Amniotic epithelial cell (primary cell): Measurements from ENCODE around the gene ZNF527.
A peak's percentile ranks its signal among the peaks of the same experiment; 100 is the strongest.
"Not testable (repeated sequence)": the region's sequence is repeated elsewhere in the genome, so short reads cannot be mapped to it uniquely, and the experiment has no call there.

Experiments
- DNase-seq: peaks from one replicate; pipeline ENCODE4 v3.0.0-alpha.2; 2010; ENCODE audit warnings: low read depth

ZNF527 gene

GRCh38 chr19:37370880-37371661 lies at the start of gene ZNF527:
TSS of gene ZNF527 (plus strand) at chr19:37371099. CDS start at chr19:37374199, 3,100 bp downstream.
- DNase-seq: peak; percentile 97

DNA sequence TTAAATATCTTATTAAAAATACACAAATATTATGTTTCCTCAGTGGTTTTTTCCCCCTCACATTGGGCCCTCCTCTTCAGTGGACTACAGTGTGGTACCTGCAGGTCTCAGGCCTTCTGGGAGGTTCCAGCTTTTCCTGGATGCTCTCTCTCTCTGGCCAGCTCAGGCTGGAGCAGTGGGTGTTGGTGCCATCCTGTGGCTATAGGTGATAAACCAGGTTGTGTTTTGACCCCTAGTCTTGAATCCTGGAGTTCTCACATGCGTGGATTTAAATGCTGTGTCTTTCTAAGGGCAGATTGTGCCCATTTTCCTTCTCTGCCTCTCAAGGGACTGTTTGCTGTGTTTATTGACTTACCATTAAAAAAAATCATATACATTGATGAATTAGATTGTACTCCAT lies 41.2 kb upstream of the ZNF527 start:
- DNase-seq: peak; percentile 19

GRCh38 chr19:37332839-37333238 lies 38.1 kb upstream of the ZNF527 start:
- no peak for DNase-seq

GRCh38 chr19:37333457-37333856 lies 37.4 kb upstream of the ZNF527 start:
- no peak for DNase-seq

DNA sequence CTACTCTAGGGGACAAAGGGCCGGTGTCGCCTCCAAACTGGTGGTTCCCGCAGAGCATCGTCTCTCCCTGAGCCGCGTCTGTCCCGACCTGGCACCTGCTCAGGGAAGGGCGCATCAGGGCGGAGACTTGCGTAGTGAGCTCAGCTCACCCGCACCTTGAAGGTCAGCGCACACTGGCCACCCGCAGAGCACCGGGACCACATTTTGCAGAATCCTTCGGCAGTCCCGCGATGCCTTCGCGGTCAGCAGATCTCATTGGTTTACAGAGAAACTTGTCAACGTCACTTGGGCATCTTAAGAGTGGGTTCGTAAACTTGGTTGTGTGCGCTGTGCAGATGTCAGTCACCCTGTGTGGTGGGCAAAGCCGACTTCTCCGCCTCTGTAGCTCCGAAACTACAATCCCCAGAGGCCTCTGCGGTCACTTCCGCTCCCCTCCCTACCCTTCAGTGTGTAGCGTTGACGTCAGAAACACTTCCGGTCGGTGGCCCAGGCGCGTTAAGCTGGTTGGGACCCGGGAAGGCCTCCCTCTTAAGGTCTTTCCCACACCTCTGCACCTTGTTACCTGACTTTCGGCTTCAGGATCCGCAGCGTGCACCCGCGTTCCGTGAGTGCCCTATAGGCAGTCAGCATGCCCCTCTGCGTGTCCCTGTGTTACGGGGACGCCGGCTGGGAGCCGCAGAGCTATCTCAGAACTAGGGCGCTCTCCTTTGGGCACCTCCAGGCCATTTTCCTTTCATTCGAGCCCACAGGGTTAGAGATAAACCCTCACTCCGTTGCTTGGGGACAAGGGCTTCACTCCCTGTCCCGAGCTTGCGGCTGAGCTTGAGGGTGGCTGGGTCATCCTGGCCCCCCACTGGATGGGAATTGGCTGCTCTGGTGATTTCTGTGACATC lies 36.5 kb upstream of the ZNF527 start:
- peak; percentile 89 for DNase-seq

DNA sequence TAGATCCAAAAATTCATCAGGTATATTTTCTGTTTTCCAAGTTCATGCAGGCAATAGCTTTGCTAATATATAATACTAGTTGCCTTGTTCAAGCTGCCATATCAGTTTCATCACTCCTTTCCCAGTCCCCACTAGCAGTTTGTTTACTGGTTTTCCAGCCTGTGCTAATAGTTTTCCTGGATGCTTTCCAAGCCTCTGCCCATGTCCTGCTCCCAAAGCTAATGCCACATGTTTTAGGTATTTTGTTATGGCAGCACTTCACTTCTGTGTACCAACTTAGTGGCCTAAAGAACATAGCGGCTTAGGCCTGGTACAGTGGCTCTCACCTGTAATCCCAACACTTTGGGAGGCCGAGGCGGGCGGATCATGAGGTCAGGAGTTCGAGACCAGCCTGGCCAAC lies 28.1 kb upstream of the ZNF527 start:
- DNase-seq: peak; percentile 22

GRCh38 chr19:37346091-37346490 lies 24.8 kb upstream of the ZNF527 start:
- DNase-seq: peak; percentile 33

DNA sequence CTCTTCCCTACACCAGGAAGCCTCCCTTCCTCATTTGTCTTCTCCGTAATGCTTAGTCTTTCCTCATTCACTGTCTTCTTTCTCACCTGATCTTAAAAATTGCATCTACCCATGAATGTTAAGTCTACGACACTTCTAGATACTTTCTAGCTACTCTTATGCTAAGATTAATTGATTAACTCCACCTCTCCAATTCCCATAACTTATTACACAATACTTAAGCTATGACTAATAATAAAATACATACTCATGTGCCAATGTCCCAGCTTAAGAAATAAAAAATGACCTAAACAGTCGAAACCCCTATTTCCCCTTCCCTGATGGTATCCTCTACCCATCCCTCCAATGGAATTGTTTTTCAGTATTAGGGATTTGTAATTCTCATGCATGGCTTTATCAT lies 22.8 kb upstream of the ZNF527 start:
- DNase-seq: no peak

DNA sequence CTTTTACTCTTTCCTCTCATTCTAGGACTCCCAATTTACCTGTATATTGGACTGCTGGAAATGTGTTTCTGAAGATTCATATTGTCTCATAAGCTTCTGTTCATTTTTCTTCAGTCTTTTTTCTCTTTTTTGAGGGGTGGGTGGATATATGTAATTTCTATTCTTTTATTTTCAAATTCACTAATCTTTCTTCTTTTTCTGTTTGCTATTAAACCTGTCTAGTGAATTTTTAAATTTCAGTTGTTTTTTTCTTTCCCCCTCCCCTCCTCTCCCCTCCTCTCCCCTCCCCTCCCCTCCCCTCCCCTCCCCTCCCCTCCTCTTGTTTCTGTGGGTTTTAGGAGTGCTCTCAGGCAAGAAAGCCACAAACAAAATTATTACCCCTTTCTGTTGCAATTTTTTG lies 16.9 kb upstream of the ZNF527 start:
- no peak for DNase-seq

- DNase-seq: no peak
These were observed 15.0 kb upstream of the ZNF527 start for GRCh38 chr19:37355901-37356300.

DNA sequence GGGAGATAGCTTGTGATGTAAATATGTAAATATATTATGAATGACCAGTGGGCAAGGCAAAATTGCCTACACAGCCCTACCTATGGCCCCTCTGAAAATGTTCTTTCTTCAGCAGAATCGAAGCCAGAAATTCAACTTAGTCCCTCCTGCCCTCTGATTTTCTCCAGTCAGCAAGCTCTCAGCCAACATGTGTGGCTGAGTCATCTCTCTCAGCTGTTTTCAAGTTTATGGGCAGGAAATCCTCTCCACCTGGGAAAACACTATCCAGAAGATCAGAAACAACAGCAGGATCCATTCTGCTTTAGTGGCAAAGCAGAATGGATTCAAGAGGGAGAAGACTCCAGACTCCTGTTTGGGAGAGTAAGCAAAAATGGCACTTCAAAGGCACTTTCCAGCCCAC lies 8.9 kb upstream of the ZNF527 start:
- DNase-seq: no peak

DNA sequence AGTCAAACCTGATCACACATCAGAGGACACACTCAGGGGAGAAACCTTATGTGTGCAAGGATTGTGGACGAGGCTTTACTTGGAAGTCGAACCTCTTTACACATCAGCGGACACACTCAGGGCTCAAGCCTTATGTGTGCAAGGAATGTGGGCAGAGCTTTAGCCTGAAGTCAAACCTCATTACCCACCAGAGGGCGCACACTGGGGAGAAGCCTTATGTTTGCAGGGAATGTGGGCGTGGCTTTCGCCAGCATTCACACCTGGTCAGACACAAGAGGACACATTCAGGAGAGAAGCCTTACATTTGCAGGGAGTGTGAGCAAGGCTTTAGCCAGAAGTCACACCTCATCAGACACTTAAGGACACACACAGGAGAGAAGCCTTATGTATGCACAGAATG lies 8.2 kb upstream of the ZNF527 start:
- no peak for DNase-seq

GRCh38 chr19:37370386-37370879 lies 466 bp upstream of the ZNF527 start:
- DNase-seq: not testable (repeated sequence)

DNA sequence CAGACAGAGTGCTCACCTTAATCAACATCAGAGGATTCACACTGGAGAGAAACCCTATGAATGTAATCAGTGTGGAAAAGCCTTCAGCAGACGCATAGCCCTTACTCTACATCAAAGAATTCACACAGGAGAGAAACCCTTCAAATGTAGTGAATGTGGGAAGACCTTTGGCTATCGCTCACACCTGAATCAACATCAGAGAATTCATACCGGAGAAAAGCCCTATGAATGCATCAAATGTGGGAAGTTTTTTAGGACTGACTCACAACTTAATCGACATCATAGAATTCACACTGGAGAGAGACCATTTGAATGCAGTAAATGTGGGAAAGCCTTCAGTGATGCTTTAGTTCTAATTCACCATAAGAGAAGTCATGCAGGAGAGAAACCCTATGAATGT lies 18.3 kb downstream of the ZNF527 start:
- no peak for DNase-seq

GRCh38 chr19:37391399-37391798 lies 20.5 kb downstream of the ZNF527 start:
- DNase-seq: not testable (repeated sequence)

DNA sequence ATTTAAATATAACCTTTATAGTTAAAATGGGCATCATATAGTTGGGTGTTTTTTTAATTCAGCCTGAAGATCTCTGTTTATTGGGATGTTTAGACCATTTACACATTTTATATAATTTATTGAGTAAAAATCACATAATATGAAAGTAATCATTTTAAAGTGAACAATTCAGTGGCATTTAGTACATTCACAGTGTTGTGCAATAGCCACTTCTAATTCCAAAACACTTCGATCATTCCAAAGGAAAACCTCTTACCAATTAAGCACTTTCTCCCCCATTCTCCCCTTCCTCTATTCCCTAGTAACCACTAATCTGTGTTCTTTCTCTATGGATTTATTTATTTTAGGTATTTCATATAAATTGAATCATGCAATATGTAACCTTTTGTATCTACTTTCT lies 30.2 kb downstream of the ZNF527 start:
- no peak for DNase-seq

DNA sequence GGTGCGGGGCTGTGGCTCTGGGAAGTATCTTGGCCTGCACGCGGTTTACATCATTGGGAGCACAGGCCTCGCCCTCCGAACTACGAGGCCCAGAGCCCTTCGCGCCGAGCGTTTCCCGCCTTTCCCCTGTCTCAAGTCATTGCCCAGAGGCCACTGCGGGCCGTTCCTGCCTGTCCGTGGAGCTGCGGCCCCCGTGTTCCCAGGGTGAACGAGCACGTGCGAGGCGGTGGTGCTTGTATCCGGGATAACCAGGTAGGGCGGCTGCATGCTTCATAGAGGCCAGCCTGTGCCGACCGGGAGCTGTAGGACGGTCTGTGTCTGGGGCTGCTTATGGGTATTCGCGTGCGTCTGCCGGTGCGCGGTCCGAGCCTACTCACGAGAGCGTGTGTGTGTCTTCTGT lies 32.5 kb downstream of the ZNF527 start:
- DNase-seq: no peak

- DNase-seq: not testable (repeated sequence)
These were observed 35.4 kb downstream of the ZNF527 start for GRCh38 chr19:37406140-37406846.

DNA sequence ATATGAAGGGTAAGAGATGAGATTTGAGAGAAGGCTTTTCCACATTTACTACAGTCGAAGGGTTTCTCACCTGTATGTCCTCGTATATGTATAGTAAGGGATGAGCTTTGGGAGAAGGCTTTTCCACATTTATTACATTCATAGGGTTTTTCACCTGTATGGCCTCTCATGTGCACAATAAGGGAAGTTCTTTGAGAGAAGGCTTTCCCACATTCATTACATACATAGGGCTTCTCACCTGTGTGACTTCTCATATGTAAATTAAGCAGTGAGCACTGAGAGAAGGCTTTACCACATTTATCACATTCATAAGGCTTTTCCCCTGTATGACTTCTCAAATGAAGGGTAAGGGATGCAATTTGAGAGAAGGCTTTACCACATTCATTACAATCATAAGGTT lies 41.8 kb downstream of the ZNF527 start:
- no peak for DNase-seq

DNA sequence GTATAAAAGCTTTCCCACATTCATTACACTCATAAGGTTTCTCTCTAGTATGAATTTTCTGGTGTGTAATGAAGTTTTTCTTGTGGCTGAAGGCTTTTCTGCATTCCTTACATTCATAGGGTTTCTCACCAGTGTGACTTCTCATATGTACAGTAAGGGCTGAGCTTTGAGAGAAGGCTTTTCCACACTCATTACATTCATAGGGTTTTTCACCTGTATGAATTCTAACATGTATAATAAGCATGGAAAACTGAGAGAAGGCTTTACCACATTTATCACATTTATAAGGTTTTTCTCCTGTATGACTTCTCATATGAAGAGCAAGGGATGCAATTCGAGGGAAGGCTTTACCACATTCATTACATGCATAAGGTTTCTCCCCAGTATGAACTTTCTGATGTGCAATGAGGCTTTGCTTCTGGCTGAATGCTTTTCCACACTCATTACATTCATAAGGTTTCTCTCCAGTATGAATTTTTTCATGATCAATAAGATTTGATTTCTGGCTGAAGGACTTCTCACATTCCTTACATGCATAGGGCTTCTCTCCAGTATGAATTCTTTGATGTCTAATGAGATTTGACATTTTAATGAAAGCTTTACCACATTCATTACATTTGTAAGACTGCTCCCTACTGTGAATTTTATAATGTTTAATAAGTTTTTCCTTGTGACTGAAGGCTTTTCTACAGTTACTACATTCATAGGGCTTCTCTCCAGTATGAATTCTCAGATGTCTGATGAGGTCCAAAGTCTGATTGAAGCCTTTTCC lies 42.6 kb downstream of the ZNF527 start:
- DNase-seq: peak; percentile 12
